Measurements from ENCODE around the gene OTOGL.

DNA sequence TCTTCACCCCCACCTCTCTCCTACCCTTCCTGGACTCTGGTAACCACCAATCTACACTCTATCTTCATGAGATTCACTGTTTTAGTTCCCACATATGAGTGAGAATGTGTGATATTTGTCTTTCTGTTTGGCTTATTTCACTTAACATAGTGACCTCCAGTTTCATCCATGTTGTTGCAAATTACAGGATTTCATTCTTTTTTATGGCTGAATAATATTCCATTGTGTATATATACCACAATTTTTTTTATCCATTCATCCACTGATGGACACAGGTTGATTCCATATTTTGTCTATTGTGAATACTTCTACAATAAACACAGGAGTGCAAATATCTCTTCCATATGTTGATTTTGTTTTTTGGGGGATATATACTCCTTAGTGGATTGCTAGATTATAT lies 140.5 kb downstream of the OTOGL start:
- TF ChIP-seq, protein P1, sequence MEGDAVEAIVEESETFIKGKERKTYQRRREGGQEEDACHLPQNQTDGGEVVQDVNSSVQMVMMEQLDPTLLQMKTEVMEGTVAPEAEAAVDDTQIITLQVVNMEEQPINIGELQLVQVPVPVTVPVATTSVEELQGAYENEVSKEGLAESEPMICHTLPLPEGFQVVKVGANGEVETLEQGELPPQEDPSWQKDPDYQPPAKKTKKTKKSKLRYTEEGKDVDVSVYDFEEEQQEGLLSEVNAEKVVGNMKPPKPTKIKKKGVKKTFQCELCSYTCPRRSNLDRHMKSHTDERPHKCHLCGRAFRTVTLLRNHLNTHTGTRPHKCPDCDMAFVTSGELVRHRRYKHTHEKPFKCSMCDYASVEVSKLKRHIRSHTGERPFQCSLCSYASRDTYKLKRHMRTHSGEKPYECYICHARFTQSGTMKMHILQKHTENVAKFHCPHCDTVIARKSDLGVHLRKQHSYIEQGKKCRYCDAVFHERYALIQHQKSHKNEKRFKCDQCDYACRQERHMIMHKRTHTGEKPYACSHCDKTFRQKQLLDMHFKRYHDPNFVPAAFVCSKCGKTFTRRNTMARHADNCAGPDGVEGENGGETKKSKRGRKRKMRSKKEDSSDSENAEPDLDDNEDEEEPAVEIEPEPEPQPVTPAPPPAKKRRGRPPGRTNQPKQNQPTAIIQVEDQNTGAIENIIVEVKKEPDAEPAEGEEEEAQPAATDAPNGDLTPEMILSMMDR (IDR thresholded peaks at IDR 0.05; ENCODE audit: low read length): no peak
- no peak for TF ChIP-seq EZH2 (IDR thresholded peaks at IDR 0.05; ENCODE audit: borderline replicate concordance, low read length)
